Measurements from ENCODE around the gene CHST5. TPM values are rescaled to one million over a fixed set of nuclear protein-coding genes. Genes with fewer than 3 reads are reported as not detected.

CHST5 gene
- total and polyA plus RNA-seq, 7 donors = 0.41 to 18.3 (median 15.0) TPM; not detected in 3

DNA sequence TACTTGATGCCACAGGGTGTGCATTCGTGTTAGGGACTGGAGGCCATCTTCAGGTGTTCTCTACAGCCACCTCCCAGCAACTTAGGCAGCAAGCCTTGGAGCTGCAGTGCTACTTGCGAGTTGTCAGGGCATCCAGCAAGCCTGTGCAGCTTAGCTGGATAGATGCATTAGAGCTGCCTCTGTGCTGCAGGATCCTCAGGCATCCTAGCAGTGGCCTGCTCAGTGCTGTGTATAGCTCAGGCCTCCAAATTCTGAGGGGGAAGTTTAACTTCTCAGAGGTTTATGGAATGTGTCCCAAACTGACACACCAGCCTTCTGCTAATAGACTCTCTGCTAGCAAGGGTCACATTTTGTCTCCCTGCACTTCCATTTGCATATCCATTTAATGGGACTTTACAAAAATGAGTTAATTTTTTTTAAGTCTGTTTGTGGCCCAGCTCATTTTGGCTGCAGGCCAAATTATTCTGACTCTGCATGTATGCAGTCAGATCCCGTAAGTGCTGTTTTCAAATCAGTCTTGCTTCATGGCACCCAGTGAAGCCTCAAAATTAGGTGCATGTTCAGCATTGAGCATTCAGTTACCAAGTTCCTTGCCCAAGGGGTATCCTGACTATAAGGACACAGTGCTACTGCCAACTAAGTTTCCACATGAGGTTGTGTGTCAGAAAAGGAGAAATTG is 37.1 kb upstream of the CHST5 start:
- Histone ChIP-seq H3K27ac (no peak overlapping the region), H3K9me3 (no peaks in the 10 kb centered on the region), H3K4me3 (no peak overlapping the region), H3K4me1 (peaks cover 0 to 66% (median 37%) of the 10 kb centered on the region in 4 donors), H3K27me3 (no peaks in the 10 kb centered on the region), H3K36me3 (peaks cover 7 to 100% (median 71%) of the 10 kb centered on the region in 4 donors)
- WGBS, 2 donors = 84 to 85% methylated on average over 3 of the region's 3 CpGs
- TF ChIP-seq POLR2A (IDR thresholded peaks at IDR 0.05) = no peak
- no peak for TF ChIP-seq EP300 (IDR thresholded peaks at IDR 0.05)
- intact Hi-C loops (cut with DNase I) = no loop called here
- peak; percentile 57 for DNase-seq

DNA sequence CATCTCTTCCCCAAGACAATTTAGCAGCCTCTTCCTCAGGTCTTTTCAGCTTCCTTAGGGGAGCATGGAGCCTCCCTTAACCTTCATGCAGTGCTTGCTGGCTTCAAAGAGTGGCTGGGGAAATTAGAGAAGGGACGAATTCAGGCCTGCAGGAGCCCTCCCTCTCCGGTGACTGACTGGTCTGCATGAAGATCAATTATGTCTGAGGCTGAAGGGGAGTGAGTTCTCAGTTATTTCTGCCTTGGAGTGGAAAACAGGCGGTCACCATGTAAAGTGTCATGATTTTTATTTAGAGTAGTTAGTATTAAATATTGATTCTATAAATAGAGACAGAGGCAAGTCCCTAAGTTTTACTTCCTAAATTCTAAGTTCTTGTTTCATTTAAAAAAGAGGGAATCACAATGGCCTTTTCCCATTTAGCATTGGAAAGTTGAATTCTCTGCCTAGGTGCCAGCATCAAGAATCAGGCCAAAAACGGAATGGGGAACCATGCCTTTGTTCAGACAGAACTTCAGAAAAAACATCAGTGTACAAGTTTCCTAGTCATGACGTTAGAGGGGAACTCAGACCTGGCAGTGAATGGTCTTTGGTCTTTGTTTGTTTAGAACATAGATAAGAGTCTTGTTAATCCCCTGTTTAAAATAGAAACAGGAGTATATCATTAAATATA is 34.6 kb upstream of the CHST5 start:
- H3K27me3 ChIP-seq = no peaks in the 10 kb centered on the region
- peaks cover 0 to 71% (median 51%) of the 10 kb centered on the region in 4 donors for H3K4me1 ChIP-seq
- H3K36me3 ChIP-seq = peaks cover 7 to 80% (median 59%) of the 10 kb centered on the region in 4 donors
- no peak overlapping the region for H3K4me3 ChIP-seq
- H3K27ac ChIP-seq = no peak overlapping the region
- WGBS, 2 donors = 65 to 73% methylated on average over 5 of the region's 5 CpGs
- H3K9me3 ChIP-seq = no peaks in the 10 kb centered on the region
- intact Hi-C loops (cut with DNase I) = no loop called here
- no peak for DNase-seq
- TF ChIP-seq POLR2AphosphoS5 (IDR thresholded peaks at IDR 0.05) = no peak

DNA sequence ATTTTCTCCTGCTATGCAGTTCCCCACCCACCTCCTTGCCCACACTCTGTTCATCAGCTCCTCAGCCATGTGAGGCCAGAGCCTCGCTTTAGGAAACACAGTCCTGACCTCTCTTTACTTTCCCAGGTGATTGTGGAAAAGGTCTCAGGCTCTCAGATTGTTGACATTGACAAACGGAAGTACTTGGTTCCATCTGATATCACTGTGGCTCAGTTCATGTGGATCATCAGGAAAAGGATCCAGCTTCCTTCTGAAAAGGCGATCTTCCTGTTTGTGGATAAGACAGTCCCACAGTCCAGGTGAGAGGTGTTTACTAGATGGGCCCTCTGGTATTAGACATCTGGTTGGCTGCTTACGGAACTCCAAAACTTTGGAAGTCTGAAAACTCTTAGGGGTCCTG is 32.0 kb upstream of the CHST5 start:
- no peaks in the 10 kb centered on the region for H3K9me3 ChIP-seq
- no peak overlapping the region for H3K4me3 ChIP-seq
- peak overlapping the region in 1 of 4 donors; percentile 90 for H3K27ac ChIP-seq
- no peak for TF ChIP-seq POLR2A (IDR thresholded peaks at IDR 0.05)
- no peak for TF ChIP-seq EP300 (IDR thresholded peaks at IDR 0.05)
- TF ChIP-seq POLR2AphosphoS5 (IDR thresholded peaks at IDR 0.05) = no peak
- TF ChIP-seq, protein P1, sequence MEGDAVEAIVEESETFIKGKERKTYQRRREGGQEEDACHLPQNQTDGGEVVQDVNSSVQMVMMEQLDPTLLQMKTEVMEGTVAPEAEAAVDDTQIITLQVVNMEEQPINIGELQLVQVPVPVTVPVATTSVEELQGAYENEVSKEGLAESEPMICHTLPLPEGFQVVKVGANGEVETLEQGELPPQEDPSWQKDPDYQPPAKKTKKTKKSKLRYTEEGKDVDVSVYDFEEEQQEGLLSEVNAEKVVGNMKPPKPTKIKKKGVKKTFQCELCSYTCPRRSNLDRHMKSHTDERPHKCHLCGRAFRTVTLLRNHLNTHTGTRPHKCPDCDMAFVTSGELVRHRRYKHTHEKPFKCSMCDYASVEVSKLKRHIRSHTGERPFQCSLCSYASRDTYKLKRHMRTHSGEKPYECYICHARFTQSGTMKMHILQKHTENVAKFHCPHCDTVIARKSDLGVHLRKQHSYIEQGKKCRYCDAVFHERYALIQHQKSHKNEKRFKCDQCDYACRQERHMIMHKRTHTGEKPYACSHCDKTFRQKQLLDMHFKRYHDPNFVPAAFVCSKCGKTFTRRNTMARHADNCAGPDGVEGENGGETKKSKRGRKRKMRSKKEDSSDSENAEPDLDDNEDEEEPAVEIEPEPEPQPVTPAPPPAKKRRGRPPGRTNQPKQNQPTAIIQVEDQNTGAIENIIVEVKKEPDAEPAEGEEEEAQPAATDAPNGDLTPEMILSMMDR (IDR thresholded peaks at IDR 0.05) = no peak
- intact Hi-C loops (cut with DNase I) = loop anchor here (2.0 kb wide), 1 partner anchor 55 kb away; the partner anchor contains the start of gene ADAT1
- peaks cover 7 to 54% (median 40%) of the 10 kb centered on the region in 4 donors for H3K36me3 ChIP-seq
- DNase-seq = no peak
- no peaks in the 10 kb centered on the region for H3K27me3 ChIP-seq
- H3K4me1 ChIP-seq = peaks cover 0 to 68% (median 47%) of the 10 kb centered on the region in 4 donors
- WGBS, 2 donors = 83 to 91% methylated on average over 4 of the region's 4 CpGs

DNA sequence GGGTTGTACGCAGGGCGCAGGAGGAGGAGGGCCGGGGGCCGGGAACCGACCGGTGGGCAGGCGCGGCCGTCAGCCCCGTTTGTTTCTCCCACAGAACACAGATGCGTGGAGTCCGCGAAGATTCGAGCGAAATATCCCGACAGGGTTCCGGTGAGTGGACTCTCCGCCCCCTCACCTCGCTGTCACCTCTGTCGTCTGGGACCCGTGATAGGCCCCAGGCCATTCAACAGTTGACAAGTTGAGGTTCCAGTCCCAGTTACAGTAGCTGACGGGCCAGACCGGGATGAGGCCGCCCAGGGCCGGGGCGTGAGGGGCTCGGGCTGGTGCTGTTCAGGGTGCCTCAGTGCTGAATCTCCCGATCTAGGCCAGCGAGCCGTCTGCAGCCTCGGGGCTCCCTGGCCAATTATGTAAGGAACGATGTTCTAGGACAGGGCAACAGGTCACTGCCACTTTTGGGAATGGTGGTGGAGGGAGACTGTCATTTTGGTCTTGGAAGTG is 30.9 kb upstream of the CHST5 start:
- intact Hi-C loops (cut with DNase I) = loop anchor here (2.0 kb wide), 1 partner anchor 56 kb away; the partner anchor contains the start of gene ADAT1
- H3K4me1 ChIP-seq = peaks cover 0 to 62% (median 41%) of the 10 kb centered on the region in 4 donors
- DNase-seq = no peak
- no peaks in the 10 kb centered on the region for H3K9me3 ChIP-seq
- peak overlapping the region; percentile 92 to 99 (median 94) for H3K4me3 ChIP-seq
- peak overlapping the region; percentile 81 to 90 (median 84) for H3K27ac ChIP-seq
- peaks cover 7 to 43% (median 32%) of the 10 kb centered on the region in 4 donors for H3K36me3 ChIP-seq
- TF ChIP-seq, protein P1 (IDR thresholded peaks at IDR 0.05) = no peak
- TF ChIP-seq POLR2AphosphoS5 (IDR thresholded peaks at IDR 0.05) = no peak
- TF ChIP-seq EP300 (IDR thresholded peaks at IDR 0.05) = no peak
- TF ChIP-seq POLR2A (IDR thresholded peaks at IDR 0.05) = no peak
- H3K27me3 ChIP-seq = no peaks in the 10 kb centered on the region
- 1 to 3% methylated on average over 32 of the region's 32 CpGs for WGBS, 2 donors

DNA sequence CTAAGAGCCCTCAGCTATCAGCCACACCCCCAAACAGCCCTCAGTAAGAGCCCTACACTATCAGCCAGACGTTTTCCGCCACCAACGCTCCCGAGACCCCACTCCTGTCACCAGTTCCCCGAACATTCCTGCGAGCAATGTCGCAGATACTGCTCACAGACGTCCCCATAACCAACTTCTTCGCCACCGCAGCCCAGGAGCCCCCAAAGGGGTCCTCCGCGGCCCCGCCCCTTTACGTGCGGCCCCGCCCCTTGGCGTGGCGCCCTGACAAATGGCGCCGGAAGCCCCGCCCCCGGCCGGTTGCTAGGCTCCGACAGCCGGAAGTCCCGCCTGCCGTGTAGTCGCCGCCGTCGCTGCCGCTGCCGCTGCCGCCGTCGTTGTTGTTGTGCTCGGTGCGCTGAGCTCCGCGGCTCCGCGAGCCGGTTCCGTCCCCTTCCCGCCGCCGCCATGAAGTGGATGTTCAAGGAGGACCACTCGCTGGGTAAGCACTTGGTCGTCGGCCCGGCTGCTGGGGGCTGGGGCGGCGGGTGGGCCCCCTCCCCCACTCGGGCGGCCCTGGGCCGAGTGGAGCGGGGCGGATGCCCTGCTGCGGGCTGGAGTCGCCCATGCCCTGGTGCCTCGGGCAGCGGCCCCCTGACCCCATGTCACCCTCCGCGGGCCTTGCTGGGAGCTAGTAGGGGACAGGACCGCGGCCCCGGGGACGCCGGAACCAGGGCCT is 30.3 kb upstream of the CHST5 start, which contains the start of gene GABARAPL2:
TSS of gene GABARAPL2 (plus strand) at position 340 of the 718 bp plus-strand sequence. CDS start at position 448, 108 bp downstream.
- peak; percentile 90 for DNase-seq
- TF ChIP-seq POLR2AphosphoS5 (IDR thresholded peaks at IDR 0.05) (peak; percentile 91 to 98 (median 97)), EP300 (IDR thresholded peaks at IDR 0.05) (no peak), POLR2A (IDR thresholded peaks at IDR 0.05) (peak; percentile 68 to 71)
- TF ChIP-seq, protein P1 (IDR thresholded peaks at IDR 0.05) = no peak
- intact Hi-C loops (cut with DNase I) = loop anchor here (2.0 kb wide), 1 partner anchor 57 kb away; the partner anchor contains the start of gene ADAT1
- WGBS, 2 donors = 0 to 1% methylated on average over 69 of the region's 69 CpGs
- Histone ChIP-seq H3K27me3 (no peaks in the 10 kb centered on the region), H3K9me3 (no peaks in the 10 kb centered on the region), H3K36me3 (peaks cover 7 to 37% (median 27%) of the 10 kb centered on the region in 4 donors), H3K4me1 (peaks cover 0 to 56% (median 38%) of the 10 kb centered on the region in 4 donors), H3K4me3 (peak within 1 kb of the TSS; percentile 92 to 99 (median 94)), H3K27ac (peak within 1 kb of the TSS; percentile 81 to 90 (median 84))
